Measurements from ENCODE around the gene ITPRIPL1. TPM values are rescaled to one million over a fixed set of nuclear protein-coding genes. Genes with fewer than 3 reads are reported as not detected.

Gene ITPRIPL1
- polyA plus RNA-seq, 1 donor from 2014 or later: not detected

- Histone ChIP-seq H3K27ac (ENCODE audit: low read length) (no peak overlapping the region), H3K36me3 (ENCODE audit: insufficient read depth, low read length) (no peaks in the 10 kb centered on the region), H3K79me2 (replicated peaks; ENCODE audit: insufficient read depth, low read length) (no peaks in the 10 kb centered on the region), H3K27me3 (ENCODE audit: insufficient read depth, low read depth, low read length) (no peaks in the 10 kb centered on the region), H4K20me1 (ENCODE audit: insufficient read depth) (no peaks in the 10 kb centered on the region), H3K9me3 (ENCODE audit: low read length) (no peaks in the 10 kb centered on the region), H3K9ac (ENCODE audit: low read length) (no peak overlapping the region), H3F3A (ENCODE audit: insufficient read depth, low read length, poor library complexity, severe bottlenecking) (no peaks in the 10 kb centered on the region), H2AFZ (ENCODE audit: low read depth, low read length) (no peak overlapping the region), H3K4me2 (ENCODE audit: low read length) (no peak overlapping the region), H3K9me2 (ENCODE audit: insufficient read depth, low read length) (no peaks in the 10 kb centered on the region), H3K4me3 (ENCODE audit: low read length) (no peak overlapping the region)
- TF ChIP-seq RAD21 (conservative IDR thresholded peaks at IDR 0.05) (no peak), TAF1 (IDR thresholded peaks at IDR 0.05; ENCODE audit: low read depth) (no peak), EZH2 (IDR thresholded peaks at IDR 0.05; ENCODE audit: borderline replicate concordance, insufficient read depth, low read length, poor library complexity, severe bottlenecking) (no peak), MXI1 (conservative IDR thresholded peaks at IDR 0.05; ENCODE audit: poor library complexity, severe bottlenecking) (no peak), REST (IDR thresholded peaks at IDR 0.05; ENCODE audit: borderline replicate concordance) (no peak), EP300 (conservative IDR thresholded peaks at IDR 0.05; ENCODE audit: poor library complexity, severe bottlenecking) (no peak), POLR2AphosphoS5 (IDR thresholded peaks at IDR 0.05) (no peak), SMC3 (conservative IDR thresholded peaks at IDR 0.05; ENCODE audit: poor library complexity) (no peak), CTCF (IDR thresholded peaks at IDR 0.05; ENCODE audit: poor library complexity, severe bottlenecking) (no peak)
Observed at GRCh38 chr2:96356889-96357288, 31.8 kb downstream of the ITPRIPL1 start.

- Histone ChIP-seq H3K27me3 (ENCODE audit: insufficient read depth, low read depth, low read length) (no peaks in the 10 kb centered on the region), H2AFZ (ENCODE audit: low read depth, low read length) (no peak overlapping the region), H3K4me2 (ENCODE audit: low read length) (no peak overlapping the region), H3K36me3 (ENCODE audit: insufficient read depth, low read length) (no peaks in the 10 kb centered on the region), H3K79me2 (replicated peaks; ENCODE audit: insufficient read depth, low read length) (no peaks in the 10 kb centered on the region), H3K4me3 (ENCODE audit: low read length) (no peak overlapping the region), H4K20me1 (ENCODE audit: insufficient read depth) (no peaks in the 10 kb centered on the region), H3K27ac (ENCODE audit: low read length) (no peak overlapping the region), H3K9ac (ENCODE audit: low read length) (no peak overlapping the region), H3K9me3 (ENCODE audit: low read length) (no peaks in the 10 kb centered on the region), H3F3A (ENCODE audit: insufficient read depth, low read length, poor library complexity, severe bottlenecking) (no peaks in the 10 kb centered on the region), H3K9me2 (ENCODE audit: insufficient read depth, low read length) (no peaks in the 10 kb centered on the region)
- TF ChIP-seq EP300 (conservative IDR thresholded peaks at IDR 0.05; ENCODE audit: poor library complexity, severe bottlenecking): no peak
- no peak for TF ChIP-seq TAF1 (IDR thresholded peaks at IDR 0.05; ENCODE audit: low read depth)
- no peak for TF ChIP-seq REST (IDR thresholded peaks at IDR 0.05; ENCODE audit: borderline replicate concordance)
- no peak for TF ChIP-seq SMC3 (conservative IDR thresholded peaks at IDR 0.05; ENCODE audit: poor library complexity)
- TF ChIP-seq POLR2AphosphoS5 (IDR thresholded peaks at IDR 0.05): no peak
- no peak for TF ChIP-seq MXI1 (conservative IDR thresholded peaks at IDR 0.05; ENCODE audit: poor library complexity, severe bottlenecking)
- no peak for TF ChIP-seq RAD21 (conservative IDR thresholded peaks at IDR 0.05)
- TF ChIP-seq CTCF (IDR thresholded peaks at IDR 0.05; ENCODE audit: poor library complexity, severe bottlenecking): no peak
Observed at GRCh38 chr2:96359310-96359709, 34.2 kb downstream of the ITPRIPL1 start.

All from neural cell (in vitro differentiated cells).